Measurements from ENCODE around the gene NUTM2G.
"Not testable (repeated sequence)": the region's sequence is repeated elsewhere in the genome, so short reads cannot be mapped to it uniquely, and the experiment has no call there.

NUTM2G gene

GRCh38 chr9:96942181-96942580 is 13.5 kb downstream of the NUTM2G start:
- not testable (repeated sequence) for DNase-seq (ENCODE audit: low spot score)

GRCh38 chr9:96949346-96949745 is 20.7 kb downstream of the NUTM2G start:
- DNase-seq (ENCODE audit: low spot score) = not testable (repeated sequence)

GRCh38 chr9:96950539-96950938 is 21.9 kb downstream of the NUTM2G start:
- DNase-seq (ENCODE audit: low spot score) = not testable (repeated sequence)

- DNase-seq (ENCODE audit: low spot score) = not testable (repeated sequence)
Observed at GRCh38 chr9:96967591-96967990, 38.9 kb downstream of the NUTM2G start.

- DNase-seq (ENCODE audit: low spot score) = not testable (repeated sequence)
Observed at GRCh38 chr9:96972552-96972951, 43.9 kb downstream of the NUTM2G start.

GRCh38 chr9:96974037-96974436 is 45.4 kb downstream of the NUTM2G start:
- DNase-seq (ENCODE audit: low spot score) = not testable (repeated sequence)

GRCh38 chr9:96983496-96984122 is 55.0 kb downstream of the NUTM2G start:
- not testable (repeated sequence) for DNase-seq (ENCODE audit: low spot score)

GRCh38 chr9:96984139-96984538 is 55.5 kb downstream of the NUTM2G start:
- DNase-seq (ENCODE audit: low spot score) = not testable (repeated sequence)

- DNase-seq (ENCODE audit: low spot score) = not testable (repeated sequence)
Observed at GRCh38 chr9:96984887-96985286, 56.2 kb downstream of the NUTM2G start.

Data from CD4-positive, alpha-beta T cell treated with Interleukin-6 at 100 ng/mL for 8 hours (primary cell).